IPS-18c (cell line): ENCODE data around the gene AGK.

Experiments used
- H3K4me3 ChIP-seq: 2 replicates; pipeline ENCODE4 v1.7.0; 2013; ENCODE audit warnings: low read depth, mild to moderate bottlenecking, low read length, moderate library complexity; ENCODE audit not compliant: insufficient read depth
- H3K9me3 ChIP-seq: one replicate; pipeline ENCODE4 v1.6.1; 2013; ENCODE audit warnings: mild to moderate bottlenecking, low read length, moderate library complexity; ENCODE audit not compliant: control insufficient read depth, insufficient read depth

AGK gene

DNA sequence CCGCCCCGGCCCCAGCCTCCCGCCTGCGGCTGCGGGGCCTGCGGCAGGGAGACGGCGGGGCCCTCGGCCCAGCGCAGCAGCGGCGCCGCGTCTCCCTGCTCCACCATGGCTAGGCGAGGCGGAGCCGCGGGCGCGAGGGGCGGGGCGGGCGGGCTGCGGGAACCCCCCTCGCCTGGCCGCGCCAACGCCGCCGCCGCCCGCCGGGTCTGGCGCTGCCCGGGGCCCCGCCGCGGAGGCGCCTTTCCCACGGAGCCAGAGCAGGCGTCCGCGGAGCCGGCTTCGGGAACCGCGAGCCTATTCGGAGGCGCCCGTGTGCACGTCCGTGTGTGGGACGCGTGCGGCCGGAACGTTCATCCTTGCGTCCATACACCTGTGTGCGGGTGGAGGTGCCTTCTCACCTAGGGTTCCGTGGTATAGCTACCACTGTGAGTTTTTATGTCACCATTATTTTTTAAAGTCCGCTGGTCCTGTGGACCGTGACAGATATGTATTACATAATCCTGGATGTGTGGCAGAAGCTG lies 150.9 kb downstream of the AGK start, which contains the start of gene DENND11:
DENND11 (minus strand) TSS at position 120 of the 521 bp plus-strand sequence; CDS start at position 107, 13 bp downstream.
- Histone ChIP-seq H3K4me3 (peak within 1 kb of the TSS; percentile 76), H3K9me3 (no peaks in the 10 kb centered on the region)

- no peaks in the 10 kb centered on the region for H3K9me3 ChIP-seq
- H3K4me3 ChIP-seq: no peak overlapping the region
Measured at GRCh38 chr7:141702892-141703291, 151.7 kb downstream of the AGK start.

DNA sequence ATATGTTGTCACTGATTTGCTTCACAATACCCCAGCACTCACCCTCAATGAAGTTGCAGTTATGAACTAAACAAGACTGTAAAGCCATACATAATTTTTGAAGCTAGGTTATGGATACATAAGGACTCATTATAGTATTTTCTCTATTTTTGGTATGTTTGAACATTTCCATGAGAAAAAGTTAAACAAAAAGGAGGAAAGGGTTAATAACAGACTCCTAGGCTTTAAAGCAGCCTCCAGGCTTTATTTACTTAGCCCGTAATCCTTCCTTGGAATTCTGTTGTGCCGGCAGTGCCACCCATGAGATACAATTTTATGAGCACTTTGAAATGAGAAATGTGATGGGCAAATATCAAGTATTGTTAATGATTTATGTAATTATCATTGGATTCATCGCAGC lies 152.9 kb downstream of the AGK start:
- Histone ChIP-seq H3K9me3 (no peaks in the 10 kb centered on the region), H3K4me3 (no peak overlapping the region)

DNA sequence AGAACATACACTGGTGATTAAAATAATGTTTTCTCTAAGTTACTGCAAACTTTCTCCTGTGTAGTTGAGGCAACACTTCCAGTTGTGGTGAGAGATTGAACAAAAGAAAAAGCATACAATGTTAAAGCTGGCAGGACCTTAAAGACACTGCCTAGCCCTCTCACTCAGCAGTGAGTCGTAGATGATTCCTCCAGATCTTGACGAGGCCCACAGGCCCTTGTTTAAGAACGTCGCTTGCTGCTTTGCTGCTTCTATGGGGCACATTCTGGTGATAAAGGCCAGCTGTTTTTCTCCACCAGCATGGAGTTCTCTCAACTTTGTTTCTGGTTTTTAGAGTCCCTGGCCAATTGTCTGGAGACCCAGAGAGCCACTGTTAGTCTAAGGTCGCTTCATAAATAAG lies 153.5 kb downstream of the AGK start:
- H3K4me3 ChIP-seq: no peak overlapping the region
- no peaks in the 10 kb centered on the region for H3K9me3 ChIP-seq
